Measurements from ENCODE around the gene DBNDD1. TPM values are rescaled to one million over a fixed set of nuclear protein-coding genes. Genes with fewer than 3 reads are reported as not detected.

DBNDD1 gene
- total and polyA plus RNA-seq, 2 donors (not counting 3 experiments of a cell fraction or from before 2014, with no cell fraction given) = 28.2 to 45.7 TPM

- H3K27me3 ChIP-seq (ENCODE audit: control insufficient read depth in 2 of 2, insufficient read depth in 2 of 2, low read length in 2 of 2) = no peaks in the 10 kb centered on the region
- dilution Hi-C loops (cut with MboI; ENCODE audit: extremely low pct_ligation_motif_present, low sequenced_read_pairs) (no loop called here), intact Hi-C loops (cut with micrococcal nuclease) (no loop called here)
- H3K9me3 ChIP-seq (replicated peaks; ENCODE audit: control insufficient read depth, insufficient read depth, low read length) = no peaks in the 10 kb centered on the region
- H3K4me2 ChIP-seq (ENCODE audit: insufficient read depth, low read length) = no peak overlapping the region
- H3K79me2 ChIP-seq (ENCODE audit: control insufficient read depth, insufficient read depth, low read length) = peaks cover 4% of the 10 kb centered on the region
- H4K20me1 ChIP-seq (replicated peaks; ENCODE audit: control insufficient read depth, extremely low read depth, insufficient read depth, low read length) = no peaks in the 10 kb centered on the region
- no peak for TF ChIP-seq POLR2AphosphoS5 (IDR thresholded peaks at IDR 0.05; ENCODE audit: insufficient read depth, low read depth, low read length)
- TF ChIP-seq MYC (IDR thresholded peaks at IDR 0.05; ENCODE audit: low read depth, low read length) = no peak
- TF ChIP-seq MAX (IDR thresholded peaks at IDR 0.05; ENCODE audit: insufficient read depth, insufficient read length) = no peak
- no peak for TF ChIP-seq GATA2 (IDR thresholded peaks at IDR 0.05; ENCODE audit: insufficient read depth, insufficient read length, low read depth, low read length)
- no peak for TF ChIP-seq FOS (IDR thresholded peaks at IDR 0.05; ENCODE audit: borderline replicate concordance, insufficient read depth, low read length)
- TF ChIP-seq POLR2A (IDR thresholded peaks at IDR 0.05; ENCODE audit: low read depth, low read length) = no peak
- no peak for TF ChIP-seq EZH2 (IDR thresholded peaks at IDR 0.05; ENCODE audit: borderline replicate concordance, low read depth, low read length, severe bottlenecking)
- no peak for TF ChIP-seq CTCF (IDR thresholded peaks at IDR 0.05; ENCODE audit: extremely low read depth in 1 of 2, insufficient read depth in 1 of 2, low read depth in 1 of 2, low read length in 2 of 2)
- TF ChIP-seq JUN (IDR thresholded peaks at IDR 0.05; ENCODE audit: borderline replicate concordance, insufficient read depth, insufficient read length, low read depth) = no peak
- no peaks in the 10 kb centered on the region for H3K9me1 ChIP-seq (replicated peaks; ENCODE audit: control insufficient read depth, extremely low read depth, insufficient read depth, low read length)
- ChIA-PET POLR2A (interaction anchor here (1.1 kb wide), 1 partner anchor 104 kb away, joined by 3 read pairs; no protein-coding TSS in a partner anchor), CTCF (no interaction called here)
- H3K9ac ChIP-seq (replicated peaks; ENCODE audit: extremely low read depth, insufficient read depth, low read length) = no peak overlapping the region
- no peak overlapping the region for H3K4me3 ChIP-seq (replicated peaks in 1 of 3; ENCODE audit: insufficient read depth in 1 of 3, low read depth in 1 of 3, low read length in 3 of 3)
- FAIRE-seq (no peak), DNase-seq (ENCODE audit: low read depth, low spot score) (no peak)
- no peaks in the 10 kb centered on the region for H3K36me3 ChIP-seq (ENCODE audit: control insufficient read depth in 2 of 2, extremely low read depth in 1 of 2, insufficient read depth in 2 of 2, low read length in 2 of 2)
- no TSS peak for BruUV-seq (replicated peaks)
- H3K27ac ChIP-seq (ENCODE audit: insufficient read depth, low read depth, low read length) = no peak overlapping the region
- H2AFZ ChIP-seq (ENCODE audit: low read depth, low read length) = no peak overlapping the region
- peaks cover 8% of the 10 kb centered on the region for H3K4me1 ChIP-seq (ENCODE audit: control insufficient read depth, extremely low read depth, insufficient read depth, low read length)
These were observed 6.9 kb upstream of the DBNDD1 start for GRCh38 chr16:90026135-90026534.
